ENCODE measurements around the gene ITPKC.
"Not testable (repeated sequence)": the region's sequence is repeated elsewhere in the genome, so short reads cannot be mapped to it uniquely, and the experiment has no call there.

ITPKC gene

GRCh38 chr19:40774916-40775631, 58.2 kb downstream of the ITPKC start, which contains the start of gene MIA:
TSS of gene MIA (plus strand) at chr19:40775521. CDS start at chr19:40775543, 22 bp downstream.
- DNase-seq: no peak

GRCh38 chr19:40775632-40776022, 58.7 kb downstream of the ITPKC start:
- no peak for DNase-seq

- DNase-seq: no peak
Measured at GRCh38 chr19:40776364-40776763, 59.5 kb downstream of the ITPKC start.

GRCh38 chr19:40776932-40777644, 60.2 kb downstream of the ITPKC start:
- peak; percentile 93 to 94 for DNase-seq

- no peak for DNase-seq
Measured at GRCh38 chr19:40777645-40777936, 60.7 kb downstream of the ITPKC start.

GRCh38 chr19:40777937-40778705, 61.2 kb downstream of the ITPKC start, which contains the start of gene RAB4B:
TSS of gene RAB4B (plus strand) at chr19:40778247. CDS start at chr19:40778376, 129 bp downstream.
- DNase-seq: peak; percentile 100

GRCh38 chr19:40778706-40779284, 61.9 kb downstream of the ITPKC start:
- DNase-seq: no peak

GRCh38 chr19:40780582-40780981, 63.7 kb downstream of the ITPKC start:
- no peak for DNase-seq

GRCh38 chr19:40781140-40781539, 64.2 kb downstream of the ITPKC start:
- no peak for DNase-seq

- no peak for DNase-seq
Measured at GRCh38 chr19:40783711-40784110, 66.8 kb downstream of the ITPKC start.

- not testable (repeated sequence) for DNase-seq
Measured at GRCh38 chr19:40784146-40784545, 67.2 kb downstream of the ITPKC start.

GRCh38 chr19:40785526-40785925, 68.6 kb downstream of the ITPKC start:
- no peak for DNase-seq

GRCh38 chr19:40786060-40787037, 69.4 kb downstream of the ITPKC start:
- DNase-seq: no peak

All from CD4-positive, alpha-beta T cell treated with Interleukin-1 beta for 1 hour (primary cell).